Right ventricle myocardium inferior (tissue), 1 donor: ENCODE data around the gene YIPF1. TPM values are rescaled to one million over a fixed set of nuclear protein-coding genes. Genes with fewer than 3 reads are reported as not detected.
"Not testable (repeated sequence)": the region's sequence is repeated elsewhere in the genome, so short reads cannot be mapped to it uniquely, and the experiment has no call there.

ENCODE experiments used
- ATAC-seq: fragments of 200-7000 bp; cut with Tn5 transposase; one replicate; pipeline ENCODE4 v1.9.1; 2020; ENCODE audit warnings: mild to moderate bottlenecking, moderate library complexity
- DNase-seq: peaks from one replicate; pipeline ENCODE4 v3.0.0; 2021; ENCODE audit errors: missing footprints
- intact Hi-C: fragments of 100-400 bp; cut with DNase I; formaldehyde crosslinking; loops from one replicate; pipeline ENCODE4 v1.11.0; 2022
- total RNA-seq: library from RNA; stranded (reverse); fragmentation: NEBNext Ultra II Directional; extraction: Animal tissue kit (Norgen Biotek cat#: 25700); gene quantifications from one replicate; pipeline ENCODE4 v1.2.1, GENCODE V29; 2021
- donor health status: DM: no; HTN: yes; CAD: no; lungs with severe emphysema.

The YIPF1 gene
- total RNA-seq, 1 donor from 2014 or later = 16.1 TPM

- intact Hi-C loops = loop anchor here (5.0 kb wide), 1 partner anchor 950 kb away; no protein-coding TSS in a partner anchor
- DNase-seq = no peak
- no peak for ATAC-seq
Observed at GRCh38 chr1:53862507-53862906, 27.1 kb downstream of the YIPF1 start.

GRCh38 chr1:53860967-53861411 lies 28.6 kb downstream of the YIPF1 start:
- DNase-seq (no peak), ATAC-seq (peak; percentile 57)
- intact Hi-C loops = loop anchor here (5.0 kb wide), 1 partner anchor 951 kb away; no protein-coding TSS in a partner anchor

GRCh38 chr1:53851571-53852285 lies 37.9 kb downstream of the YIPF1 start:
- intact Hi-C loops = no loop called here
- ATAC-seq (no peak), DNase-seq (no peak)

GRCh38 chr1:53850082-53850673 lies 39.4 kb downstream of the YIPF1 start:
- DNase-seq (no peak), ATAC-seq (no peak)
- intact Hi-C loops = no loop called here

- intact Hi-C loops = no loop called here
- DNase-seq = no peak
- no peak for ATAC-seq
Observed at GRCh38 chr1:53847980-53848379, 41.6 kb downstream of the YIPF1 start.

GRCh38 chr1:53842347-53842746 lies 47.2 kb downstream of the YIPF1 start:
- no peak for DNase-seq
- ATAC-seq = no peak
- intact Hi-C loops = no loop called here

- intact Hi-C loops = loop anchor here (5.0 kb wide), 1 partner anchor 109 kb away; the partner anchor contains the start of genes IFT25 and LRRC42
- ATAC-seq (no peak), DNase-seq (no peak)
Observed at GRCh38 chr1:53838654-53838974, 51.0 kb downstream of the YIPF1 start.

- intact Hi-C loops = loop anchor here (5.0 kb wide), 1 partner anchor 109 kb away; the partner anchor contains the start of genes IFT25 and LRRC42
- peak; percentile 98 for ATAC-seq
- peak; percentile 94 for DNase-seq
Observed at GRCh38 chr1:53837924-53838653, 51.5 kb downstream of the YIPF1 start, which contains the start of gene NDC1. TSS of gene NDC1 (minus strand) at chr1:53838296. CDS start at chr1:53838261, 35 bp downstream.

- ATAC-seq (no peak), DNase-seq (no peak)
- intact Hi-C loops = loop anchor here (5.0 kb wide), 1 partner anchor 110 kb away; the partner anchor contains the start of genes IFT25 and LRRC42
Observed at GRCh38 chr1:53837646-53837923, 52.0 kb downstream of the YIPF1 start.

GRCh38 chr1:53835491-53835890 lies 54.1 kb downstream of the YIPF1 start:
- no peak for DNase-seq
- ATAC-seq = no peak
- intact Hi-C loops = loop anchor here (5.0 kb wide), 1 partner anchor 112 kb away; the partner anchor contains the start of genes IFT25 and LRRC42

GRCh38 chr1:53834776-53835175 lies 54.8 kb downstream of the YIPF1 start:
- intact Hi-C loops = loop anchor here (5.0 kb wide), 1 partner anchor 113 kb away; the partner anchor contains the start of genes IFT25 and LRRC42
- ATAC-seq (no peak), DNase-seq (no peak)

- ATAC-seq = no peak
- intact Hi-C loops = no loop called here
- DNase-seq = no peak
Observed at GRCh38 chr1:53833393-53833792, 56.2 kb downstream of the YIPF1 start.

- DNase-seq = no peak
- intact Hi-C loops = no loop called here
- ATAC-seq = no peak
Observed at GRCh38 chr1:53826367-53826766, 63.2 kb downstream of the YIPF1 start.

GRCh38 chr1:53825306-53825705 lies 64.3 kb downstream of the YIPF1 start:
- intact Hi-C loops = no loop called here
- DNase-seq = no peak
- no peak for ATAC-seq

GRCh38 chr1:53822931-53823330 lies 66.7 kb downstream of the YIPF1 start:
- intact Hi-C loops = no loop called here
- DNase-seq (no peak), ATAC-seq (no peak)

GRCh38 chr1:53821380-53821779 lies 68.2 kb downstream of the YIPF1 start:
- intact Hi-C loops = no loop called here
- ATAC-seq = no peak
- DNase-seq = no peak

- intact Hi-C loops = no loop called here
- no peak for DNase-seq
- ATAC-seq = no peak
Observed at GRCh38 chr1:53819387-53819786, 70.2 kb downstream of the YIPF1 start.

- DNase-seq, ATAC-seq, intact Hi-C loops: not testable (repeated sequence)
Observed at GRCh38 chr1:53816584-53816983, 73.0 kb downstream of the YIPF1 start.

GRCh38 chr1:53815484-53815883 lies 74.1 kb downstream of the YIPF1 start:
- intact Hi-C loops, ATAC-seq, DNase-seq: not testable (repeated sequence)
